GM18858 (cell line): ENCODE measurements around the gene BRCA2.

Source experiments
- ATAC-seq: cut with Tn5 transposase; IDR thresholded peaks from one replicate; pipeline ENCODE4 v1.9.1; 2021; ENCODE audit not compliant: unreplicated experiment

Gene BRCA2

GRCh38 chr13:32315238-32316027, at the start of gene BRCA2, which contains the start of gene ZAR1L:
TSS of gene BRCA2 (plus strand) at chr13:32315508. CDS start at chr13:32316461, 953 bp downstream.
TSS of gene ZAR1L (minus strand) at chr13:32315363. CDS start at chr13:32311925, 3,438 bp downstream.
- peak; percentile 89 for ATAC-seq

- ATAC-seq, result no peak
Observed at GRCh38 chr13:32265726-32266125, 49.6 kb upstream of the BRCA2 start.

- ATAC-seq, result no peak
Observed at GRCh38 chr13:32266130-32266529, 49.2 kb upstream of the BRCA2 start.

GRCh38 chr13:32267836-32268439, 47.4 kb upstream of the BRCA2 start:
- ATAC-seq, result peak; percentile 98

- no peak for ATAC-seq
Observed at GRCh38 chr13:32272021-32272683, 43.2 kb upstream of the BRCA2 start.

GRCh38 chr13:32277839-32278238, 37.5 kb upstream of the BRCA2 start:
- no peak for ATAC-seq

- no peak for ATAC-seq
Observed at GRCh38 chr13:32278426-32278825, 36.9 kb upstream of the BRCA2 start.

GRCh38 chr13:32281096-32281495, 34.2 kb upstream of the BRCA2 start:
- ATAC-seq, result no peak

GRCh38 chr13:32282096-32282711, 33.1 kb upstream of the BRCA2 start:
- no peak for ATAC-seq

GRCh38 chr13:32284927-32285632, 30.2 kb upstream of the BRCA2 start:
- no peak for ATAC-seq

- no peak for ATAC-seq
Observed at GRCh38 chr13:32285633-32285965, 29.7 kb upstream of the BRCA2 start.

- ATAC-seq, result no peak
Observed at GRCh38 chr13:32297206-32297605, 18.1 kb upstream of the BRCA2 start.

GRCh38 chr13:32298695-32299094, 16.6 kb upstream of the BRCA2 start:
- no peak for ATAC-seq

- ATAC-seq, result no peak
Observed at GRCh38 chr13:32299893-32300292, 15.4 kb upstream of the BRCA2 start.

- ATAC-seq, result no peak
Observed at GRCh38 chr13:32300406-32300805, 14.9 kb upstream of the BRCA2 start.

- no peak for ATAC-seq
Observed at GRCh38 chr13:32300920-32301319, 14.4 kb upstream of the BRCA2 start.

- ATAC-seq, result no peak
Observed at GRCh38 chr13:32302461-32302860, 12.8 kb upstream of the BRCA2 start.

- no peak for ATAC-seq
Observed at GRCh38 chr13:32305646-32306045, 9.7 kb upstream of the BRCA2 start.

- peak; percentile 10 for ATAC-seq
Observed at GRCh38 chr13:32309312-32310133, 5.8 kb upstream of the BRCA2 start.

GRCh38 chr13:32310134-32310706, 5.1 kb upstream of the BRCA2 start:
- peak; percentile 70 for ATAC-seq
